HepG2 (cell line): ENCODE results near the gene INTS6. TPM values are rescaled to one million over a fixed set of nuclear protein-coding genes. Genes with fewer than 3 reads are reported as not detected.
A peak's percentile ranks its signal among the peaks of the same experiment; 100 is the strongest.

Source experiments
- ATAC-seq: fragments of 200-7000 bp; cut with Tn5 transposase; 3 replicates; pipeline ENCODE4 v1.9.1; 2020; ENCODE audit warnings: mild to moderate bottlenecking, moderate library complexity
- BruUV-seq: library from RNA; stranded (reverse); fragments of 400-500 nt; replicated peaks from 2 replicates; lab custom pipeline; 2021; lab: Mats Ljungman, UMichigan
- CTCF ChIA-PET: fragments of 300-600 bp; formaldehyde crosslinking; extraction: SDS; loops from one replicate; lab custom pipeline; 2021; ENCODE audit warnings: low total read pairs, inconsistent platforms, low intra/inter-chr PET ratio; lab: Yijun Ruan, JAX
- POLR2A ChIA-PET: fragments of 350-600 bp; sonication (Branson Sonifier 250); formaldehyde crosslinking; loops from one replicate; lab custom pipeline; 2020; ENCODE audit warnings: antibody characterized with exemption, inconsistent platforms; lab: Yijun Ruan, JAX
- DNase-seq: peaks from one replicate; pipeline ENCODE4 v3.0.0-alpha.2; 2015; ENCODE audit warnings: low spot score
- FAIRE-seq: peaks from 3 replicates; lab custom pipeline; 2011; peaks lifted over from hg19 to GRCh38; lab: Jason Lieb, UNC
- H2AFZ ChIP-seq: one replicate; pipeline ENCODE4 v1.6.1; 2011; ENCODE audit warnings: low read length, inconsistent platforms
- H3K27ac ChIP-seq: fragments of 300-600 bp; 3 replicates; pipeline ENCODE4 v1.8.0; 2011; ENCODE audit warnings: mixed run types, mild to moderate bottlenecking, mixed read lengths, low read length, inconsistent platforms; ENCODE audit not compliant: insufficient read depth; ENCODE audit errors: extremely low read length
- H3K27me3 ChIP-seq, 2 experiments: fragments of 200-600 bp in 1 of 2; 2 replicates in 1 of 2; 3 replicates in 1 of 2; pipeline versions ENCODE4 v1.6.0 to v1.8.0; 2011; ENCODE audit warnings: low read length in 2 of 2, mild to moderate bottlenecking in 2 of 2, moderate library complexity in 2 of 2, inconsistent platforms in 1 of 2; ENCODE audit not compliant: insufficient read depth in 2 of 2, control insufficient read depth in 1 of 2
- H3K36me3 ChIP-seq, 2 experiments: fragments of 200-600 bp in 1 of 2; replicated peaks in 1 of 2; 2 replicates in 1 of 2; 3 replicates in 1 of 2; pipeline versions ENCODE4 v1.5.1 to v1.8.0; 2011; ENCODE audit warnings: low read length in 2 of 2, inconsistent platforms in 1 of 2; ENCODE audit not compliant: insufficient read depth in 2 of 2, control insufficient read depth in 1 of 2
- H3K4me1 ChIP-seq: 2 replicates; pipeline ENCODE4 v1.5.1; 2012; ENCODE audit warnings: low read length, inconsistent platforms; ENCODE audit not compliant: insufficient read depth
- H3K4me2 ChIP-seq: 2 replicates; pipeline ENCODE4 v1.6.0; 2011; ENCODE audit warnings: low read depth, low read length, inconsistent platforms
- H3K4me3 ChIP-seq, 3 experiments: fragments of 200-600 bp in 1 of 3; sonication (generic), shearing (Covaris generic) in 1 of 3; replicated peaks in 1 of 3; 2 replicates each; pipeline ENCODE4 v1.5.1; 2011 to 2016; ENCODE audit warnings: low read length in 3 of 3, inconsistent platforms in 2 of 3, low read depth in 2 of 3, mild to moderate bottlenecking in 2 of 3, control low read depth in 1 of 3, mixed read lengths in 1 of 3; ENCODE audit not compliant: insufficient read depth in 1 of 3
- H3K79me2 ChIP-seq: one replicate; pipeline ENCODE4 v1.6.1; 2011; ENCODE audit warnings: low read length, inconsistent platforms; ENCODE audit not compliant: insufficient read depth
- H3K9ac ChIP-seq: 2 replicates; pipeline ENCODE4 v1.6.0; 2011; ENCODE audit warnings: mild to moderate bottlenecking, low read depth, low read length, inconsistent platforms; ENCODE audit not compliant: insufficient read depth
- H3K9me3 ChIP-seq: 2 replicates; pipeline ENCODE4 v1.5.1; 2012; ENCODE audit warnings: mild to moderate bottlenecking, low read length
- H4K20me1 ChIP-seq: 2 replicates; pipeline ENCODE4 v1.6.0; 2011; ENCODE audit warnings: inconsistent platforms, mild to moderate bottlenecking, low read length, moderate library complexity; ENCODE audit not compliant: insufficient read depth
- BCL6 ChIP-seq: IDR thresholded peaks from 2 replicates; pipeline ENCODE4 v1.6.1; 2016; ENCODE audit warnings: missing genetic modification reagents, missing compliant biosample characterization
- FIP1L1 ChIP-seq: fragments of 200-400 bp; formaldehyde crosslinking; IDR thresholded peaks from 2 replicates; pipeline ENCODE4 v1.6.1; 2018; ENCODE audit warnings: low read depth, mild to moderate bottlenecking, low read length, moderate library complexity, borderline replicate concordance; ENCODE audit not compliant: insufficient read depth
- FOXJ3 ChIP-seq: sonication (generic); formaldehyde crosslinking; IDR thresholded peaks from 2 replicates; pipeline ENCODE4 v1.4.0; 2020; ENCODE audit warnings: missing genetic modification reagents, mild to moderate bottlenecking, borderline replicate concordance
- GATA4 ChIP-seq: sonication (generic); IDR thresholded peaks from 2 replicates; pipeline ENCODE4 v1.6.1; 2016; ENCODE audit warnings: antibody characterized with exemption, low read depth, borderline replicate concordance
- NR2F1 ChIP-seq, 2 experiments: fragments of 450-650 bp in 1 of 2; formaldehyde crosslinking in 1 of 2; IDR thresholded peaks; 2 replicates each; pipeline versions ENCODE4 v1.5.0 to v1.6.1; 2016 to 2020; ENCODE audit warnings: mild to moderate bottlenecking in 1 of 2, missing compliant biosample characterization in 1 of 2, missing genetic modification reagents in 1 of 2, moderate library complexity in 1 of 2
- RBM22 ChIP-seq: fragments of 200-400 bp; formaldehyde crosslinking; optimal IDR thresholded peaks from 2 replicates; pipeline ENCODE3; 2017; ENCODE audit warnings: mild to moderate bottlenecking, low read length, moderate library complexity
- TOE1 ChIP-seq: sonication (generic); formaldehyde crosslinking; IDR thresholded peaks from 2 replicates; pipeline ENCODE4 v1.4.0; 2020; ENCODE audit warnings: mild to moderate bottlenecking, missing genetic modification reagents
- WGBS: methylation state at CpG from one replicate; pipeline ENCODE4 v1.1.6; 2017; ENCODE audit warnings: low lambda C conversion rate; 5-methylcytosine and 5-hydroxymethylcytosine counted together
- in situ Hi-C: cut with HindIII; loops from 2 replicates; pipeline ENCODE4 v1.10.0; 2017; ENCODE audit warnings: low pct_unique_long_range_greater_than_20kb; ENCODE audit not compliant: extremely low pct_ligation_motif_present
- intact Hi-C: fragments of 100-400 bp; cut with micrococcal nuclease; formaldehyde crosslinking; loops from one replicate; pipeline ENCODE4 v1.10.0; 2022; ENCODE audit not compliant: unreplicated experiment
- polyA plus RNA-seq, 8 experiments: library from polyadenylated mRNA; depleted of rRNA in 3 of 8; stranded (reverse) in 7 of 8; unstranded in 1 of 8; fragments of >200 nt; fragmentation: Illumina TruSeq in 4 of 8; extraction: Trizol in 4 of 8; gene quantifications; 2 replicates each; pipeline versions ENCODE4 v1.2.1 to v1.2.3, GENCODE V29; 2011 to 2016; ENCODE audit warnings: low read depth in 4 of 8, missing spikeins in 1 of 8, mixed read lengths in 1 of 8; ENCODE audit not compliant: insufficient read depth in 1 of 8
- total RNA-seq, 5 experiments: library from RNA; depleted of rRNA; stranded (reverse); fragments of >200 nt; fragmentation: Illumina TruSeq; extraction: Trizol; gene quantifications; 2 replicates each; pipeline ENCODE4 v1.2.3, GENCODE V29; 2016; ENCODE audit warnings: low read depth in 1 of 5

The INTS6 gene
- total and polyA plus RNA-seq, 2 of the 13 experiments (the other 11 are each of a cell fraction or from before 2014, with no cell fraction given) = 27.9 to 38.4 TPM

GRCh38 chr13:51385114-51385513, 67.7 kb downstream of the INTS6 start:
- no peak overlapping the region for H3K4me3 ChIP-seq
- ATAC-seq (no peak), FAIRE-seq (no peak), DNase-seq (no peak)
- whole genome bisulfite sequencing = 97% methylated on average over 2 of the region's 2 CpGs
- in situ Hi-C loops (no loop called here), intact Hi-C loops (no loop called here)
- peaks cover 12% of the 10 kb centered on the region for H4K20me1 ChIP-seq
- BruUV-seq = no TSS peak
- H3K79me2 ChIP-seq = peaks cover 22% of the 10 kb centered on the region
- TF ChIP-seq RBM22 (peak; percentile 51), NR2F1 (CRISPR knock-in tag; IDR thresholded peaks at IDR 0.05) (no peak)
- H3K4me2 ChIP-seq = no peak overlapping the region
- H3K9me3 ChIP-seq = no peaks in the 10 kb centered on the region
- H3K9ac ChIP-seq = no peak overlapping the region
- H3K27me3 ChIP-seq = no peaks in the 10 kb centered on the region
- ChIA-PET CTCF (no interaction called here), POLR2A (no interaction called here)
- no peak overlapping the region for H3K27ac ChIP-seq
- peaks cover 4 to 48% of the 10 kb centered on the region in 2 experiments for H3K36me3 ChIP-seq
- H2AFZ ChIP-seq = no peak overlapping the region
- no peaks in the 10 kb centered on the region for H3K4me1 ChIP-seq

GRCh38 chr13:51380269-51380668, 72.6 kb downstream of the INTS6 start:
- no peaks in the 10 kb centered on the region for H4K20me1 ChIP-seq
- H3K27me3 ChIP-seq = no peaks in the 10 kb centered on the region
- in situ Hi-C loops = no loop called here
- no peak for DNase-seq
- H3K4me1 ChIP-seq = no peaks in the 10 kb centered on the region
- CTCF ChIA-PET = no interaction called here
- ATAC-seq = no peak
- 94% methylated on average over 4 of the region's 4 CpGs for WGBS
- TF ChIP-seq FOXJ3 (CRISPR knock-in tag) (no peak), TOE1 (CRISPR knock-in tag) (no peak), BCL6 (CRISPR knock-in tag) (no peak), GATA4 (no peak), FIP1L1 (no peak)
- TF ChIP-seq, all 625 proteins: peak for 0
- H3K36me3 ChIP-seq = peaks cover 8 to 70% of the 10 kb centered on the region in 2 experiments
- H3K9ac ChIP-seq = no peak overlapping the region
- H2AFZ ChIP-seq = no peak overlapping the region
- no peak overlapping the region for H3K4me3 ChIP-seq
- intact Hi-C loops = no loop called here
- no peak overlapping the region for H3K4me2 ChIP-seq
- POLR2A ChIA-PET = interaction anchor here (1.2 kb wide), 1 partner anchor 73 kb away, joined by 3 read pairs; no protein-coding TSS in a partner anchor
- no peaks in the 10 kb centered on the region for H3K9me3 ChIP-seq
- H3K27ac ChIP-seq = no peak overlapping the region
- H3K79me2 ChIP-seq = no peaks in the 10 kb centered on the region
- no peak for FAIRE-seq
- no TSS peak for BruUV-seq
